NCI-H1048 (cell line): Measurements from ENCODE around the gene ATP6V0A4.

Experiments
- DNase-seq: peaks from one replicate; lab custom pipeline; 2025; lab: John Stamatoyannopoulos, UW

Gene ATP6V0A4

DNA sequence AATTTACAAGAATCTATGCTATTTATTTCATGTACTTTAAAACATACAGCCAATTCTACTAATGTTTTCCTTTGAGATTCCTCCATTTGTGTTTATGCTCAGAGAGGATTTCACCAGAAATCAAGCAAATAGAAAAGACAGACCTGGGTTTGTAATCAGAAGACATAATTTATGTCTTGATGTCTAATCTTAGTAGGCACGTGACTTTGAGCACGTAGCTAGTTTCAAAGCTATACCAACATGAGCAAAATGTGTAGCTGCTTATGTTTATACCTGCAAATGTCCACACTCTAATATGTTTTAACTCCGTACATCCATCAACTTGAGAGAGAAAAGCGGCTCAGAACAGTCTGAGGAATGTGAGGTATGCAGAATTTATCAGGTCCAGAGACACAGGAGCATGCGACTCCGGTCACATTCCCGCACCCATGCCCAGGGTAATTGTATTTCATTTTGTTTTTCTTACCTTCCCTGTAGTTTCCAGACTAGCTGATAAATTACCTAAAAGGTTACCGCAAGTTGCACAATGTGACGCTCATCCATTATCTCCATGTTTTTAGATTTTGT lies 136.8 kb downstream of the ATP6V0A4 start:
- no peak for DNase-seq

DNA sequence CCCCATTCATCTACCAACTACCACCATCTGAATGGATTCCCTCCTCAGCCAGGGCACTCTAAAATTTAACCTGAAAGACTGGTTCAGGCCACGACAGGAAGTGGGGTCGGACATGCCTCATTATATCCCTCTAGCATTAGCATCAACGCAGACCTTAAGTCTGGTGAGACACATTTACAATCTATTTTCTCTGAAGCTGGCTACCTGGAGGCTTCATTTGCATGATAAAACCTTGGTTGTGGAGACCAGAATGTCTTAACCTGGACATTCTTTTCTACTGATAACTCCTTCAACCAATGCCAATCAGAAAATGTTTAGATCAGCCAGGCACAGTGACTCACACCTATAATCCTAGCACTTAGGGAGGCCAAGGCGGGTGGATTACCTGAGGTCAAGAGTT lies 139.1 kb downstream of the ATP6V0A4 start:
- no peak for DNase-seq

DNA sequence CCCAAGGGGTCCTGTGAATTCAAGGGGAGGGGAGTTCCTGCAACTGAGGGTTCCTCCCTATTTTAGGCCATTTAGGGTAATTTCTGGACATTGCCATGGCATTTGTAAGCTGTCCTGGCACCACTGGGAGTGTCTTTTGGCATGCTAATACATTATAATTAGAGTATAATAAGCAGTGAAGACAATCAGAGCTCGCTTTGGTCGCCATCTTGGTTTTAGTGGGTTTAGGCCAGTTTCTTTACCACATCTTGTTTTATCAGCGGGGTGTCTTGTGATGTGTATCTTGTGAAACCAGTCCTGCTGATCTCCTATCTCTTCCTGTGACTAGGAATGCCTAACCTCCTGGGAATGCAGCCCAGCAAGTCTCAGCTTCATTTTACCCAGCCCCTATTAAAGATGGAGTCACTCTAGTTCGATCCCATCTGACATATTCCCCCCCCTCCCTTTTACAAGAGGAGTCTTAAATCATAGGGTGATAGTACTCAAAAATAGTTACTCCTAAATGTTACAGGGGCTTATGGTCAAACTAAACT lies 140.1 kb downstream of the ATP6V0A4 start:
- no peak for DNase-seq

DNA sequence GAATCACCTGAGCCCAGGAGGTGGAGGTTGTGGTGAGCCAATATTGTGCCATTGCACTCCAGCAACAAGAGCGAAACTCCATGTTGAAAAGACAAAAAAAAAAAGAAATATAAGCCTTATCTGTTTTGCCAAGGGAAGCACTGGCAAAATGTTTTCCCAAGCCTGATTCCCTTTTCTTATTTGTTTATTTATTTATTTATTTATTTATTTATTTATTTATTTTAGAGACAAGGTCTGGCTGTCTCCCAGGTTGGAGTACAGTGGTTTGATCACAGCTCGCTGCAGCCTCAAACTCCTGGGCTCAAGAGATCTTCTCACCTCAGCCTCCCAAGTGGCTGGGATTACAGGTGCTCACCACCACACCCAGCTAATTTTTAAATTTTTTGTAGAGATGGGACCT lies 141.0 kb downstream of the ATP6V0A4 start:
- DNase-seq = no peak
